H9 (cell line): ENCODE results near the gene IRF1. TPM values are rescaled to one million over a fixed set of nuclear protein-coding genes. Genes with fewer than 3 reads are reported as not detected.

ENCODE experiments used
- DNase-seq: peaks from one replicate; pipeline ENCODE4 v3.0.0-alpha.2; 2017
- H2AFZ ChIP-seq: one replicate; pipeline ENCODE4 v1.6.1; 2013; ENCODE audit warnings: mild to moderate bottlenecking, low read length, control low read depth, moderate library complexity
- H2AK5ac ChIP-seq: 2 replicates; pipeline ENCODE4 v1.6.1; 2013; ENCODE audit warnings: low read length, control low read depth, mixed read lengths; ENCODE audit not compliant: insufficient read length
- H2BK120ac ChIP-seq: one replicate; pipeline ENCODE4 v1.6.1; 2013; ENCODE audit warnings: low read depth, mild to moderate bottlenecking, low read length, control low read depth, inconsistent platforms; ENCODE audit not compliant: poor library complexity, severe bottlenecking
- H2BK12ac ChIP-seq: 2 replicates; pipeline ENCODE4 v1.6.1; 2013; ENCODE audit warnings: low read length, control low read depth, mixed read lengths, low read depth; ENCODE audit not compliant: insufficient read length
- H2BK15ac ChIP-seq: 2 replicates; pipeline ENCODE4 v1.6.1; 2013; ENCODE audit warnings: low read depth, low read length, control low read depth
- H2BK20ac ChIP-seq: one replicate; pipeline ENCODE4 v1.6.1; 2013; ENCODE audit warnings: low read depth, mild to moderate bottlenecking, low read length, control low read depth, inconsistent platforms; ENCODE audit not compliant: poor library complexity, severe bottlenecking
- H2BK5ac ChIP-seq: 2 replicates; pipeline ENCODE4 v1.6.1; 2013; ENCODE audit warnings: low read length, control low read depth, mixed read lengths; ENCODE audit not compliant: insufficient read length
- H3K14ac ChIP-seq: 2 replicates; pipeline ENCODE4 v1.6.1; 2013; ENCODE audit warnings: low read length, control low read depth; ENCODE audit not compliant: insufficient read depth
- H3K18ac ChIP-seq: 2 replicates; pipeline ENCODE4 v1.6.1; 2013; ENCODE audit warnings: low read depth, mild to moderate bottlenecking, mixed read lengths, low read length, control low read depth; ENCODE audit not compliant: insufficient read length
- H3K23ac ChIP-seq: 2 replicates; pipeline ENCODE4 v1.6.1; 2013; ENCODE audit warnings: low read length, control low read depth, mixed read lengths, low read depth; ENCODE audit not compliant: insufficient read length
- H3K23me2 ChIP-seq: 2 replicates; pipeline ENCODE4 v1.6.1; 2013; ENCODE audit warnings: low read depth, mild to moderate bottlenecking, mixed read lengths, low read length, control low read depth; ENCODE audit not compliant: insufficient read length, poor library complexity, severe bottlenecking
- H3K27ac ChIP-seq: 2 replicates; pipeline ENCODE4 v1.5.1; 2013; ENCODE audit warnings: low read length, control low read depth, mixed read lengths, low read depth; ENCODE audit not compliant: insufficient read length
- H3K27me3 ChIP-seq: 2 replicates; pipeline ENCODE4 v1.6.1; 2013; ENCODE audit warnings: low read length, control low read depth, inconsistent platforms; ENCODE audit not compliant: insufficient read depth
- H3K4ac ChIP-seq: 2 replicates; pipeline ENCODE4 v1.6.1; 2013; ENCODE audit warnings: low read depth, mild to moderate bottlenecking, control low read depth, inconsistent platforms, low read length, moderate library complexity
- H3K4me1 ChIP-seq: 2 replicates; pipeline ENCODE4 v1.6.1; 2013; ENCODE audit warnings: low read length, control low read depth, inconsistent platforms; ENCODE audit not compliant: insufficient read depth
- H3K4me2 ChIP-seq: 2 replicates; pipeline ENCODE4 v1.6.1; 2013; ENCODE audit warnings: low read length, control low read depth, mixed read lengths; ENCODE audit not compliant: insufficient read length, insufficient read depth
- H3K56ac ChIP-seq: 2 replicates; pipeline ENCODE4 v1.6.1; 2013; ENCODE audit warnings: low read depth, mild to moderate bottlenecking, mixed read lengths, low read length, control low read depth; ENCODE audit not compliant: insufficient read length
- H3K79me1 ChIP-seq: 2 replicates; pipeline ENCODE4 v1.6.1; 2013; ENCODE audit warnings: low read depth, mild to moderate bottlenecking, moderate library complexity, low read length, control low read depth, inconsistent platforms; ENCODE audit not compliant: insufficient read depth, poor library complexity, severe bottlenecking
- H3K79me2 ChIP-seq: 2 replicates; pipeline ENCODE4 v1.6.1; 2013; ENCODE audit warnings: low read length, control low read depth, inconsistent platforms; ENCODE audit not compliant: insufficient read depth
- H3K9ac ChIP-seq: 2 replicates; pipeline ENCODE4 v1.6.1; 2013; ENCODE audit warnings: low read length, control low read depth, mixed read lengths; ENCODE audit not compliant: insufficient read length; ENCODE audit errors: extremely low read depth
- H3K9me3 ChIP-seq: one replicate; pipeline ENCODE4 v1.6.1; 2013; ENCODE audit warnings: low read depth, low read length, inconsistent platforms; ENCODE audit not compliant: control insufficient read depth
- H3T11ph ChIP-seq: one replicate; pipeline ENCODE4 v1.6.1; 2013; ENCODE audit warnings: mild to moderate bottlenecking, low read length, control low read depth, inconsistent platforms
- H4K20me1 ChIP-seq: one replicate; pipeline ENCODE4 v1.6.1; 2013; ENCODE audit not compliant: control insufficient read depth, insufficient read length, insufficient read depth
- H4K5ac ChIP-seq: 2 replicates; pipeline ENCODE4 v1.6.1; 2013; ENCODE audit warnings: low read depth, mild to moderate bottlenecking, mixed read lengths, low read length, control low read depth; ENCODE audit not compliant: insufficient read length
- H4K8ac ChIP-seq: replicated peaks from 2 replicates; pipeline ENCODE4 v1.6.1; 2013; ENCODE audit warnings: low read length, control low read depth, mixed read lengths, low read depth; ENCODE audit not compliant: insufficient read length
- H4K91ac ChIP-seq: 2 replicates; pipeline ENCODE4 v1.6.1; 2013; ENCODE audit warnings: low read depth, mild to moderate bottlenecking, moderate library complexity, mixed read lengths, low read length, control low read depth; ENCODE audit not compliant: insufficient read length
- H3K27ac Mint-ChIP-seq, 3 experiments: 2 replicates in 2 of 3; 3 replicates in 1 of 3; pipeline ENCODE4 v1.8.0; 2020 to 2021; ENCODE audit warnings: mixed read lengths in 3 of 3, mild to moderate bottlenecking in 1 of 3, moderate library complexity in 1 of 3
- H3K27me3 Mint-ChIP-seq: 2 replicates; pipeline ENCODE4 v1.8.0; 2021; ENCODE audit warnings: low read depth, mild to moderate bottlenecking, moderate library complexity, mixed read lengths
- H3K36me3 Mint-ChIP-seq, 3 experiments: 2 replicates in 2 of 3; 3 replicates in 1 of 3; pipeline ENCODE4 v1.8.0; 2020 to 2021; ENCODE audit warnings: low read depth in 3 of 3, mixed read lengths in 3 of 3; ENCODE audit not compliant: insufficient read depth in 1 of 3
- H3K4me1 Mint-ChIP-seq, 2 experiments: 2 replicates each; pipeline ENCODE4 v1.8.0; 2020; ENCODE audit warnings: mixed read lengths in 2 of 2
- H3K4me3 Mint-ChIP-seq, 2 experiments: 2 replicates in 1 of 2; 3 replicates in 1 of 2; pipeline ENCODE4 v1.8.0; 2020 to 2021; ENCODE audit warnings: mild to moderate bottlenecking in 2 of 2, mixed read lengths in 2 of 2, moderate library complexity in 1 of 2
- H3K9me3 Mint-ChIP-seq, 2 experiments: 2 replicates in 1 of 2; 3 replicates in 1 of 2; pipeline ENCODE4 v1.8.0; 2020; ENCODE audit warnings: mild to moderate bottlenecking in 2 of 2, mixed read lengths in 2 of 2, moderate library complexity in 1 of 2
- CTCF ChIP-seq: fragments of 200-600 bp; sonication (generic); conservative IDR thresholded peaks from 3 replicates; pipeline ENCODE4 v1.8.0; 2021; ENCODE audit warnings: antibody characterized with exemption, mild to moderate bottlenecking
- WGBS: extraction: QIAGEN DNeasy Blood & Tissue Kit; methylation state at CpG from one replicate; pipeline ENCODE4 v1.1.7; 2013; ENCODE audit warnings: missing lambda C conversion rate, low lambda C conversion rate, mixed read lengths; ENCODE audit not compliant: insufficient read length; ENCODE audit errors: extremely low coverage; 5-methylcytosine and 5-hydroxymethylcytosine counted together
- total RNA-seq: library from RNA; stranded (reverse); gene quantifications from 2 replicates; pipeline ENCODE4 v1.2.1, GENCODE V29; 2021

IRF1 gene
- total RNA-seq, 1 experiment from 2014 or later, result 8.7 TPM

GRCh38 chr5:132506094-132506692 is 15.6 kb upstream of the IRF1 start:
- peaks cover 5 to 10% of the 10 kb centered on the region in 2 experiments; a peak in 3 of 4 replicates for H3K4me1 Mint-ChIP-seq
- no peaks in the 10 kb centered on the region for H3K27me3 Mint-ChIP-seq
- Histone ChIP-seq H3K18ac (no peak overlapping the region), H2BK20ac (no peak overlapping the region), H3T11ph (no peak overlapping the region), H3K27me3 (no peaks in the 10 kb centered on the region), H3K9ac (no peak overlapping the region), H2BK5ac (no peak overlapping the region), H2AFZ (no peak overlapping the region), H3K4ac (no peak overlapping the region), H3K14ac (no peak overlapping the region), H4K8ac (no peak overlapping the region), H3K4me1 (no peaks in the 10 kb centered on the region), H2BK120ac (no peak overlapping the region), H3K4me2 (no peak overlapping the region), H2AK5ac (no peak overlapping the region), H3K56ac (no peak overlapping the region), H4K5ac (no peak overlapping the region), H3K27ac (no peak overlapping the region), H4K91ac (no peak overlapping the region), H3K23me2 (no peaks in the 10 kb centered on the region), H3K79me1 (no peaks in the 10 kb centered on the region), H3K23ac (no peak overlapping the region), H2BK12ac (no peak overlapping the region), H2BK15ac (no peak overlapping the region), H4K20me1 (no peaks in the 10 kb centered on the region), H3K79me2 (no peaks in the 10 kb centered on the region), H3K9me3 (no peaks in the 10 kb centered on the region)
- peaks cover 0 to 16% of the 10 kb centered on the region in 2 experiments; a peak in 3 of 5 replicates for H3K9me3 Mint-ChIP-seq
- no peak overlapping the region for H3K4me3 Mint-ChIP-seq
- peaks cover 0 to 10% (median 0%) of the 10 kb centered on the region in 3 experiments; a peak in 4 of 7 replicates for H3K36me3 Mint-ChIP-seq
- WGBS, result no CpG with 5 or more reads among the region's 1 CpG
- no peak overlapping the region for H3K27ac Mint-ChIP-seq
- peak; percentile 61 for TF ChIP-seq CTCF
- DNase-seq, result peak; percentile 17
